Caco-2 (cell line): ENCODE measurements around the gene TTC24. TPM values are rescaled to one million over a fixed set of nuclear protein-coding genes. Genes with fewer than 3 reads are reported as not detected.
"Not testable (repeated sequence)": the region's sequence is repeated elsewhere in the genome, so short reads cannot be mapped to it uniquely, and the experiment has no call there.

Source experiments
- BruUV-seq: library from RNA; stranded (reverse); fragments of 400-500 nt; replicated peaks from 2 replicates; lab custom pipeline; 2021; lab: Mats Ljungman, UMichigan
- CTCF ChIA-PET: fragments of 300-600 bp; sonication (Branson Sonifier 250); formaldehyde crosslinking; loops from one replicate; lab custom pipeline; 2022; ENCODE audit warnings: antibody characterized with exemption; lab: Charles Lee
- POLR2A ChIA-PET: fragments of 300-600 bp; sonication (Branson Sonifier 250); formaldehyde crosslinking; loops from one replicate; lab custom pipeline; 2022; ENCODE audit warnings: antibody characterized with exemption; lab: Charles Lee
- DNase-seq, 2 experiments: peaks; one replicate each; pipeline versions ENCODE4 v3.0.0 to v3.0.0-alpha.2; 2020 to 2022
- H3K27me3 ChIP-seq: replicated peaks from 2 replicates; pipeline ENCODE4 v1.6.0; 2011; ENCODE audit warnings: low read length; ENCODE audit not compliant: control insufficient read depth, insufficient read depth
- H3K36me3 ChIP-seq: 2 replicates; pipeline ENCODE4 v1.5.1; 2011; ENCODE audit warnings: low read length; ENCODE audit not compliant: control insufficient read depth, insufficient read depth
- H3K4me1 ChIP-seq: fragments of 250-450 bp; sonication (Bioruptor Pico); 2 replicates; pipeline ENCODE4 v1.5.1; 2020; ENCODE audit warnings: mild to moderate bottlenecking
- H3K4me3 ChIP-seq: 2 replicates; pipeline ENCODE4 v1.5.1; 2011; ENCODE audit warnings: low read depth, mild to moderate bottlenecking, control low read depth, low read length
- H3K9me3 ChIP-seq: fragments of 250-450 bp; sonication (Bioruptor Pico); 2 replicates; pipeline ENCODE4 v1.5.1; 2020; ENCODE audit warnings: mild to moderate bottlenecking, moderate library complexity
- H3K27ac Mint-ChIP-seq: one replicate; pipeline ENCODE4 v1.8.0; 2022; ENCODE audit warnings: mixed read lengths; ENCODE audit not compliant: unreplicated experiment
- H3K27me3 Mint-ChIP-seq: one replicate; pipeline ENCODE4 v1.8.0; 2022; ENCODE audit warnings: mixed read lengths; ENCODE audit not compliant: insufficient read depth, unreplicated experiment
- H3K36me3 Mint-ChIP-seq: one replicate; pipeline ENCODE4 v1.8.0; 2022; ENCODE audit warnings: mild to moderate bottlenecking, mixed read lengths; ENCODE audit not compliant: insufficient read depth, unreplicated experiment
- H3K4me1 Mint-ChIP-seq: one replicate; pipeline ENCODE4 v1.8.0; 2022; ENCODE audit warnings: low read depth, mixed read lengths; ENCODE audit not compliant: unreplicated experiment
- H3K4me3 Mint-ChIP-seq: one replicate; pipeline ENCODE4 v1.8.0; 2022; ENCODE audit warnings: mild to moderate bottlenecking, moderate library complexity, mixed read lengths; ENCODE audit not compliant: unreplicated experiment
- H3K9me3 Mint-ChIP-seq: one replicate; pipeline ENCODE4 v1.8.0; 2022; ENCODE audit warnings: mixed read lengths; ENCODE audit not compliant: unreplicated experiment
- intact Hi-C: fragments of 100-400 bp; cut with micrococcal nuclease; formaldehyde crosslinking; loops from one replicate; pipeline ENCODE4 v1.10.0; 2022; ENCODE audit not compliant: unreplicated experiment
- total RNA-seq: library from RNA; stranded (reverse); gene quantifications from 2 replicates; pipeline ENCODE4 v1.2.3, GENCODE V29; 2022
- TF ChIP-seq, protein P1 (sequence below), 2 experiments: fragments of 200-600 bp in 1 of 2; IDR thresholded peaks; 1 replicate in 1 of 2; 2 replicates in 1 of 2; pipeline versions ENCODE4 v1.5.1 to v1.8.0; 2011 to 2022; ENCODE audit warnings: antibody characterized with exemption in 1 of 2, control low read depth in 1 of 2, inconsistent platforms in 1 of 2, low read depth in 1 of 2, low read length in 1 of 2, mild to moderate bottlenecking in 1 of 2, moderate library complexity in 1 of 2; ENCODE audit not compliant: insufficient read depth in 1 of 2, severe bottlenecking in 1 of 2, unreplicated experiment in 1 of 2

TTC24 gene
- total RNA-seq, 1 experiment from 2014 or later: not detected

DNA sequence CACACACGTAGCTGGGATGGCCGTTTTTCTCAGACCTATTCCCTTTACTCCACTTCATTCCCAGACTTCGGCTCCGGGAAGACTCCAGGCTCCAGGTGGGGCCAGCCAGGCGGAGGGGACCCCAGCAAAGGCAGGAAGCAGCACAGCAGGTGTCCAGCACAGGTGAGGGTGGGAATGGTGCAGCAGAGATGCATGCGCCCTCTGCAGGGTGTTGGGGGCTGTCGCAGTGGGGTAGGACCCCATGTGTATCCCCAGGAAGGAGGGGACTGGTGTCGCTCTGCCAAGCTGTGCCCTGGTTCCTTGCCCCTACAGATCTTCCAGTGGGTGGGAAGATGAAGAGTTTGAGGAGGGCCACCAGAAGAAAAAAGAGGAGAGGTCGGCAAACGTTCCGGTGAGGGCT lies 5.3 kb downstream of the TTC24 start:
- Mint-ChIP-seq H3K4me1 (no peaks in the 10 kb centered on the region), H3K4me3 (no peak overlapping the region), H3K36me3 (no peaks in the 10 kb centered on the region), H3K9me3 (no peaks in the 10 kb centered on the region), H3K27me3 (no peaks in the 10 kb centered on the region), H3K27ac (no peak overlapping the region)
- CTCF ChIA-PET: interaction anchor here (0.6 to 1.1 kb wide), 4 partner anchors 23 to 122 kb away, joined by 3 to 5 read pairs (median 4); no protein-coding TSS in a partner anchor
- intact Hi-C loops: loop anchor here (1.0 to 5.0 kb wide), 2 partner anchors 23 to 128 kb away; no protein-coding TSS in a partner anchor
- H3K36me3 ChIP-seq: no peaks in the 10 kb centered on the region
- no TSS peak for BruUV-seq
- peak; percentile 56 to 63 for DNase-seq
- no peaks in the 10 kb centered on the region for H3K9me3 ChIP-seq
- POLR2A ChIA-PET: no interaction called here
- no peaks in the 10 kb centered on the region for H3K4me1 ChIP-seq
- TF ChIP-seq, protein P1, sequence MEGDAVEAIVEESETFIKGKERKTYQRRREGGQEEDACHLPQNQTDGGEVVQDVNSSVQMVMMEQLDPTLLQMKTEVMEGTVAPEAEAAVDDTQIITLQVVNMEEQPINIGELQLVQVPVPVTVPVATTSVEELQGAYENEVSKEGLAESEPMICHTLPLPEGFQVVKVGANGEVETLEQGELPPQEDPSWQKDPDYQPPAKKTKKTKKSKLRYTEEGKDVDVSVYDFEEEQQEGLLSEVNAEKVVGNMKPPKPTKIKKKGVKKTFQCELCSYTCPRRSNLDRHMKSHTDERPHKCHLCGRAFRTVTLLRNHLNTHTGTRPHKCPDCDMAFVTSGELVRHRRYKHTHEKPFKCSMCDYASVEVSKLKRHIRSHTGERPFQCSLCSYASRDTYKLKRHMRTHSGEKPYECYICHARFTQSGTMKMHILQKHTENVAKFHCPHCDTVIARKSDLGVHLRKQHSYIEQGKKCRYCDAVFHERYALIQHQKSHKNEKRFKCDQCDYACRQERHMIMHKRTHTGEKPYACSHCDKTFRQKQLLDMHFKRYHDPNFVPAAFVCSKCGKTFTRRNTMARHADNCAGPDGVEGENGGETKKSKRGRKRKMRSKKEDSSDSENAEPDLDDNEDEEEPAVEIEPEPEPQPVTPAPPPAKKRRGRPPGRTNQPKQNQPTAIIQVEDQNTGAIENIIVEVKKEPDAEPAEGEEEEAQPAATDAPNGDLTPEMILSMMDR (IDR thresholded peaks at IDR 0.05; ENCODE audit: insufficient read depth in 1 of 2, low read depth in 1 of 2, low read length in 1 of 2, severe bottlenecking in 1 of 2, unreplicated experiment in 1 of 2): peak; percentile 55 to 75
- H3K27me3 ChIP-seq: no peaks in the 10 kb centered on the region
- no peak overlapping the region for H3K4me3 ChIP-seq

DNA sequence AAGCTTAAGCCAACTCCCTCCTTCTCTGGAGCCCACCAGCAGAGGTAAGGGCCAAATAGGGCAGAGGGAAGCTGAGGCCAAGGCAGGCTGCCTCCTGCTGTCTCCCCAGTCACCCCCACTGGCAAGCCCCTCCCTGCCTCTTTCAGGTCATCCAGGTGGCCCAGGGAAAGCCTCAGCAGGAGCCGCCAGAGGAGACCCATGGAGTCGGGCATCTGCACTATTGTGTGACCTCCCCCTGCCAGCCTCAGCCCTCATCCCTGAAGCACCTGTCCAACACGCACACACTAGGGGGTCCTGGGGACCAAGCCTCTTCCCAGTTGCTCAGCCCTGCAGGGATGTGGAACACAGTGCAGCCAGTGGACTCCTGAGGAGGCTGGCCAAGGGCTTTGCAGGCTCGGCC lies 6.8 kb downstream of the TTC24 start:
- no peaks in the 10 kb centered on the region for H3K27me3 Mint-ChIP-seq
- peaks cover 8% of the 10 kb centered on the region; the same call in 1 of the 2 replicates for H3K4me1 ChIP-seq
- H3K27me3 ChIP-seq: no peaks in the 10 kb centered on the region
- H3K4me3 Mint-ChIP-seq: no peak overlapping the region
- no peaks in the 10 kb centered on the region for H3K9me3 Mint-ChIP-seq
- intact Hi-C loops: no loop called here
- ChIA-PET POLR2A (no interaction called here), CTCF (interaction anchor here (0.5 to 1.2 kb wide), 3 partner anchors 10 to 141 kb away, joined by 3 to 4 read pairs (median 3); no protein-coding TSS in a partner anchor)
- no peak overlapping the region for H3K27ac Mint-ChIP-seq
- H3K9me3 ChIP-seq: no peaks in the 10 kb centered on the region
- H3K36me3 Mint-ChIP-seq: no peaks in the 10 kb centered on the region
- no TSS peak for BruUV-seq
- no peaks in the 10 kb centered on the region for H3K36me3 ChIP-seq
- H3K4me3 ChIP-seq: no peak overlapping the region
- TF ChIP-seq, protein P1 (IDR thresholded peaks at IDR 0.05; ENCODE audit: insufficient read depth in 1 of 2, low read depth in 1 of 2, low read length in 1 of 2, severe bottlenecking in 1 of 2, unreplicated experiment in 1 of 2): no peak
- H3K4me1 Mint-ChIP-seq: peaks cover 7% of the 10 kb centered on the region
- DNase-seq: no peak

DNA sequence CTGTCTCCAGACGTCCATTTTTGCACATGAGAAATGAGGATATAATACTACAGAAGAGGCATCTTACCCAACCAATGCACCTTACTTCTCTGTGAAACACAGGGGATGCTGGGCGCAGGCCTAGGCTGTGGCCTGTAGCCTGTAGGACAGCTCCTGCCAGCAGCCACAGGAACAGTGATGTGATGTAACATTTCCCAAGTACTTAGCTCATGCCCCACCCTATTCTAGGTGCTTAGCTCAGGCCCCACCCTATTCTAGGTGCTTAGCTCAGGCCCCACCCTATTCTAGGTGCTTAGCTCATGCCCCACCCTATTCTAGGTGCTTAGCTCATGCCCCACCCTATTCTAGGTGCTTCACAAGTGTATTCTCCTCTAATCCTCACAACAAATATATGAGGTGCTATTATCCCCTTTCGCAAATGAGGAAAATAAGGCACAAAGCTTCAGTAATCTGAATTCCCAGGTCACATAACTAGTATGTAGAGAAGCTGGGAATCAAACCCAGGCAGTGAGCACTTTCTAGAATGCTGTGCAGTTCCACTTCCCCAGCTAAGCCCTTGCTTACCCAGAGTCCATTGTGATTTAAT lies 7.5 kb downstream of the TTC24 start:
- Histone ChIP-seq H3K4me1 (peaks cover 8% of the 10 kb centered on the region; the same call in 1 of the 2 replicates), H3K27me3 (no peaks in the 10 kb centered on the region), H3K36me3 (no peaks in the 10 kb centered on the region), H3K4me3 (no peak overlapping the region), H3K9me3 (no peaks in the 10 kb centered on the region)
- peaks cover 7% of the 10 kb centered on the region for H3K4me1 Mint-ChIP-seq
- no peaks in the 10 kb centered on the region for H3K27me3 Mint-ChIP-seq
- DNase-seq: peak in 1 of 2 experiments; percentile 32
- H3K27ac Mint-ChIP-seq: no peak overlapping the region
- TF ChIP-seq, protein P1 (IDR thresholded peaks at IDR 0.05; ENCODE audit: insufficient read depth in 1 of 2, low read depth in 1 of 2, low read length in 1 of 2, severe bottlenecking in 1 of 2, unreplicated experiment in 1 of 2): no peak
- intact Hi-C loops: no loop called here
- no peaks in the 10 kb centered on the region for H3K9me3 Mint-ChIP-seq
- BruUV-seq: no TSS peak
- CTCF ChIA-PET: interaction anchor here (0.9 to 1.2 kb wide), 2 partner anchors 129 to 141 kb away, joined by 3 to 4 read pairs; no protein-coding TSS in a partner anchor
- H3K36me3 Mint-ChIP-seq: no peaks in the 10 kb centered on the region
- POLR2A ChIA-PET: no interaction called here
- no peak overlapping the region for H3K4me3 Mint-ChIP-seq

GRCh38 chr1:156587927-156588326 lies 8.4 kb downstream of the TTC24 start:
- H3K36me3 ChIP-seq, H3K27ac Mint-ChIP-seq, BruUV-seq, H3K9me3 ChIP-seq, H3K27me3 Mint-ChIP-seq, H3K4me1 ChIP-seq, H3K27me3 ChIP-seq, H3K4me1 Mint-ChIP-seq, H3K4me3 Mint-ChIP-seq, H3K36me3 Mint-ChIP-seq, H3K4me3 ChIP-seq, CTCF ChIA-PET, POLR2A ChIA-PET, intact Hi-C loops, H3K9me3 Mint-ChIP-seq: not testable (repeated sequence)
- DNase-seq: peak in 1 of 2 experiments; percentile 8
